ENCODE results near the gene ABI1.
"Not testable (repeated sequence)": the region's sequence is repeated elsewhere in the genome, so short reads cannot be mapped to it uniquely, and the experiment has no call there.

ABI1 gene

DNA sequence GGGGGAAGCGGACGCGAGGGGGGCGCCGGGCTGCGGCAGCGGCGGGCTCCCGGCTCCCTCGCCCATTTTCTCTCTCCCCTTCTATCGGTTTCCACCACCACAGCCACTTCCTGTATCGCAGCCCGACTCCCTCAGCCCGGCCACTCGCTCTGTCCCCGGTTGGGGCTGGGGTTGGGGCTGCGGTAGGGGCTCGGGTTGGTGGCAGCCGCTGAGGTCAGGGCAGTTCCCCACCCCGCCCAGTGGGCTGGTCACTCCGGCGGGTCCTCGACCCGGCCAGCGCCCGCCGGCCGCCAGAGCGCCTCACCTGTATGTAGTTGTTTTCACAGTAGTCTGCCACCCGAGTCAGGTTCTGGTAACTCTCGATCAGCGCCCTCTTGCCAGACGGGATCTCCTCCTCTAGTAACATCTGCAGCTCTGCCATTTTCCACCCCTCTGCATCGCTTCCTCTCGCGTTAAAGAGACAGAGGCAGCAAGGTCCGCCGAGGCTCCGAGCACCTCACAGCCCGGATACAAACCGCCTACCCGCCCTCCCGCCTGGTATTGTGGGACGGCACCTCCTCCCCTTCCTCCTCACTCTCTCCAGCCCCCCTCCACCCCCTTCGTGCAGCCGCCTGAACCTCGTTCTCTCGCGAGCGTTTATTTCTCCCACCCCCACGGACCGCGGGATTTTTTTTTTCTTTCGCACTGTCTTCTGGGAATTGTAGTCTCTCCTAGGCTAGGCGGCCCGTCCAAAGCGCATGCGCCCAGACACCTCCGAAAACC lies at the start of gene ABI1:
Gene ABI1 (minus strand): TSS at position 516 of the 762 bp plus-strand sequence. CDS start 95 bp downstream, at position 421.
- H3K4me3 ChIP-seq (ENCODE audit: low read depth, low read length) = peak within 1 kb of the TSS; percentile 94

DNA sequence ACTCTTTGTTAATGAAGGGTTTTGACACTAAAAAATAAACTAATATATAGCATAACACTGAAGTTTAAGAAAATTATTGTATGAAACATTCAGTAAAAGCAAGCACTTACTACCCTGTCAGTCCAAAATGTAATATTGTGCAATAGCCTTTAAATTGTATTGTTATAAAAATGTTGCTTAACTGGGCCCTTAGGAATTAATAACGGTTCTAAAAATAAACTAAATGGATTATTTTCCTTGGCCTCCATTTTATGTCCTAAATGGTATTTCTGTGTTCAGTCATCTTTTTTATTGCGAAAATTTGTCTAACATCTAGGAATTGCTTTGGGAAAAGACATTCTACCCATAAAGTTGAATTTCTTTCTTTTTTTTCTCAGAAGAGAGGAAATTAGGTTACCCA lies 49.0 kb upstream of the ABI1 start:
- H3K4me3 ChIP-seq (ENCODE audit: low read depth, low read length) = no peak overlapping the region

DNA sequence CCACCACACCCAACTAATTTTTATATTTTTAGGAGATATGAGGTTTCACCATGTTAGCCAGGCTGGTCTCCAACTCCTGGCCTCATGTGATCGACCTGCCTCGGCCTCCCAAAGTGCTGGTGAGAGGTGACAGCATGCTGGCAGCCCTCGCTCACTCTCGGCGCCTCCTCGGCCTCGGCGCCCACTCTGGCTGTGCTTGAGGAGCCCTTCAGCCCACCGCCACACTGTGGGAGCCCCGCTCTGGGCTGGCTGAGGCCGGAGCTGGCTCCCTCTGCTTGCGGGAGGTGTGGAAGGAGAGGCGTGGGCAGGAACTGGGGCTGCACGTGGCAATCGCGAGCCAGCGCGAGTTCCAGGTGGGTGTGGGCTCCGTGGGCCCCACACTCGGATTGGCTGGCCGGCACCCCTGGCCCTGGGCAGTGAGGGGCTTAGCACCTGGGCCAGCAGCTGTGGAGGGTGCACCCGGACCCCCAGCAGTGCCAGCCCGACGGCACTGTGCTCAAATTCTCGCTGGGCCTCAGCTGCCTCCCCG lies 44.6 kb upstream of the ABI1 start:
- H3K4me3 ChIP-seq (ENCODE audit: low read depth, low read length) = not testable (repeated sequence)

DNA sequence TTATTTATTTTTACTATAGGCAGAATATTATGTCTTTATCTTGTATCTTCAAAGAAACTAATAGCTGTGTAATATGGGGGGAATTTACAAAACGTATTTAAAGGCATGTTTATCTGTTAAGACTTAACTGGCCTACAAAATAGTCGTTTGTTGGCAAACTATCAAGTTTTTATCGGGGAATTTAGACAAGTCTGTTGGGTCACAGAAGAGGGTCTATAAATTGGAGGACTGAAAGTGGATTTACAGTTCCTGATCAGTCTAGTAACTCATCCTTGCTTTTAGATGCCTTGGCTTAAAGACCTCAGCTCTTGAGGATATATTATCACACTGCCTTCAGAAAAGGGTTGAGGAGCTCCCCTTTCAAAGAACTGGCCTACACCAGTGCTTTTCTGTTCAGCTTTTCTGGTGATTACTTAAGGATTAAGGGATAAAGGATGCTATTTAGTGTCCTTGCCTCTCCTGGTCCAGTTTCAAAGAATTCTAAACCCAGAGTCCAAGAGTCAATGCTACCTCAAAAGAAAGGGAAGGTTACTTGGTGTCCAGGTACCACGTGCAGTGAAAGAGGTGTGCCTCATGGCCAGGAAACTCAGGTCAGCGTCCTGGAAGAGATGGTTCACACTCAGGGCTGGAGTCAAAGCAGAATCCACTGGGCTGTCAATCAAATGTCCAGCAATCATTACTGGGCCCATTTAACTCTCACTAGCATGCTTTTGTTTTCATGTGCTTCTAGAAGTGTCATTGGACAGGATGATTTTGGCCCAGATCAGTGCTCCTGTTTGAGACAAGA lies 42.9 kb upstream of the ABI1 start:
- no peak overlapping the region for H3K4me3 ChIP-seq (ENCODE audit: low read depth, low read length)

DNA sequence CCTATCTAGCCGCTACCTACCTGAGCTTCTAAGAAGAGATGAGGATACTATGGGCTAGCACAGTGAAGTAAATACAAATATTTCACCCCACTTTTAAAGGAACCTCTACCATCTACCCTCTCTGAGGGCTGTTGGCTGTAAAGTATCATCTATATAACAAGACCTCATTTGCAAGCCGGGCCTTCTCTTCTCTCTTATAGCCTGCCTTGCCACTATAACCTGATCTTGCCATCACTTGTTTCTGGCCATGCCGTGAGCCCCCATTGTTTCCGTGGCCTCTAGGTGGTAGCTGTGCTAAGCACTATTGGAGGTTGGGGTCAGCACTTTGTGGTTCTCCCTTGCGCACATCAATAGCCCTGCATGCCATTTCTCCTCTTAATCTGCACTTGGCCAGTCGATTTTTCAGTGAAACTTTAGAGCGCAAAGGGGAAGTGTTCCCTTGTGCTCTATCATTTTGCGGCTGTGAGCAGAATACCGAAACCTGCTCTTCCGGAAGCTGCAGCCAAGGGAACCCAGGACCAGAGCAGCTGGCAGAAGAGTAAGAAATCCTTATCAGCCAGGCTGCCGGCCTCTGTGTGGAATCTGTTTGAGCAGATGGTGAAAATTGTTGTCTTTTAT lies 31.7 kb upstream of the ABI1 start:
- not testable (repeated sequence) for H3K4me3 ChIP-seq (ENCODE audit: low read depth, low read length)

DNA sequence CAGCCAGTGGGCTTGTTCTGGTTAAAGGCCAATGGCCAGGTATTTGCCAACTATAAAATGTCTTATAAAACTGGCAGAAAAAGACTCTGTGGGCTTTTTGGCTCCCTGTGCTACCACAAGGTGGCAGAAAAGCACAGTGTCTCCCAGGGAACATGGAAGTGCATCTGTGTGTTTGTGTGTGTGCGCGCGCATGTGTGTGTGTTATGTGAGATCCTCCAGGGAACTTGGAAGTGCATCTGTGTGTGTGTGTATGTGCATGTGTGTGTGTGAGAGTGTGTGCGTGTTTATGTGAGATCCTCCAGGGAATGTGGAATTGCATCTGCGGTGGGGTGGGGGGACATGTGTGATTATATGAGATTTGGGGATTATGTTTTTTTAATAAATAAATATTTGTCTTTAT lies 30.2 kb upstream of the ABI1 start:
- H3K4me3 ChIP-seq (ENCODE audit: low read depth, low read length) = no peak overlapping the region

DNA sequence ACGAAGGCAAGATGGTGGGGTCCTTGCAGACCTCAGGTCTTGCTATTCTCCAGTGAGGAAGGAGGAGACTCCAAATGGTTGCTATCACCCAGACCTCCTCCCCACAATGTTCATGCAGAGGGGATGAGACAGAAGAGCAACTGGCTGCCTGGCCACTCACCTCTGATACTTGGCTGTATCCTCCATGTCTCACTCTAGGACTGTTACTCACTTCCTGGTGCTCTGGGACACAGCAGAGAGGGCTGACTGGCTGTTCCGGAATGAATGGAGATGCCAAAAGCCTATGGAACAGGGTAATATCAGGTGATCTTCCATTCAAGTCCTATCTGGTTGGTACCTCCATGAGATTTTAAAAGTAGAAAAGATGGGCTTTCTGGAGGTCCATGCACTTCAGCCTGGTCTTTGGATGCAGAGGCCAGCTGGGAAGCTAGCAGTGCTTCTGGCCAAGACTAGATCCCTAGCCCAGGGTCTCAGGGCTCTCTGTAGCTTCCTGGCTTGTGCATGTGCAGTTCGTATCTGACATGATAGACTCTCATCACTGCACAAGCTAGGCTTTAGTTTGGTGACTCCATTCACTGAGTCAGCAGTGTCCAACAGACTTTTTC lies 27.0 kb upstream of the ABI1 start:
- H3K4me3 ChIP-seq (ENCODE audit: low read depth, low read length) = no peak overlapping the region

DNA sequence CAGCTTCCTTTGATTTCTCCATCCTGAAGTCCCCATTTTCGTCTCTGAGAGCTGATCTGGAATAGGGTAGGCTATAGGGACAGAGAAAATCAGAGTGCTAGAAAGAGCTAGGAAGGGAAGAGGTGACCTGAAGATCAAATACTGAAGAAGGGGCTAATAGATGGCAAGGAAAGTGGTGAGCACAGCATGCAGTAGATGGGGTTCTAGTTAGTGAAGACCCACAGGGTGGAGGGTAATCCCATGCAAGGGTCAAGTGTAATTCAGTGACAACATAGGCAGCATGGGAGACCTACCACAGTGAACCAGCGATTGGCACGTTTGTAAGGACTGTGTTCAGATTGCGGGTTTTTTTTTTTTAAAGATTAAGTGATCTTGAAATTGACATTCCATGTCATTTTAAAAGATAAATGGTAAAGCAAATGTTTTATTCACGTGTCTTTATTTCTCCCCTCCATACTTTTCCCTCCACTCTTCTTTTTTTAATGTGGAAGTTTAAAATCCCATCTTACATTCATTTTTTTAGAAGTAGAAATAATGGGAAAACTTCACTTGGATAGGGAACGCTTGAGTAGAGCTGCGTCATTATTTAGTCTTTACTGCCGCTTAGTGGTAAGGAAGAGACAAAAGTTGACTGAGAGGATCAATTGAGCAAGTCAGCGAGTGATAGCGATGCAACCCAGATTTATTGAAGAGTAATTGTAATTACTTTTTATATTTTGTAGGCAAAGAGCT lies 21.0 kb upstream of the ABI1 start:
- H3K4me3 ChIP-seq (ENCODE audit: low read depth, low read length) = no peak overlapping the region

DNA sequence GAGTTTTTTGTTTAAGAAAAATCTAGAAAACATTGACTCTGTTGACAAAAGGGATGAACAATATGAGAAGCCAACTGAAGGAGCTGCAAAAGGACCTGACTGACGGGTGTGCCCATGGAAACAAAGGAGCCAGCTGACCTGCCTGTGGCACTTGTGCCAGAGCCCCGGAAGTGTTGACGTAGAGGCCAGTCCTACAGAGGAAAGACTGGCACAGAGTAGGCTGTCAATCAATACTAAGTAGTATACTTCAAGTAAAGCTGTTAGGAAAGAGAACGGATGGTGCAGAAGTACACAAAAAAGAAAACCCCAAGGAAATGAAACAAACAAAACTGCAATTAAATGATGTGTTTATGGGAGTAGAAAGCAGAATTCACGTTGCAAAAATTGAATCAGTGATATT lies 19.0 kb upstream of the ABI1 start:
- H3K4me3 ChIP-seq (ENCODE audit: low read depth, low read length) = no peak overlapping the region

DNA sequence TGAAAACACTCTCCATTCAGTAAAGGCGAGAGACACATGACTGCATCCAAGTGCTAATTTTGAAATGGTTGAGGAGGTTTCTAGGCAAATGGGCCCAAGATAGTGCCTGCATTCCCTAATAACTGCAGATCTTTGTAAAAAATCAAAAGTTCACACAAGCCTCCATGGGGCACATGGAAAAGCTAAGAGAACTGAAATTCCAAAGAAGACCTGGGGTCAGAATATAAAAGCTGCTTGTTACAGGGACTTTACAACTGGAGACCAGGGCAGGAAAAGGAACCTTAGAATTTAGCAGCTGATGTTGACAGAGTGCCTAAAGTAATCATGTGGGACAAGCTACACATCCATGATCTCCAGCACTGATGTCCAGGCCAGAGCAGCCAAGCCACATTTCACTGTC lies 10.0 kb upstream of the ABI1 start:
- H3K4me3 ChIP-seq (ENCODE audit: low read depth, low read length) = no peak overlapping the region

DNA sequence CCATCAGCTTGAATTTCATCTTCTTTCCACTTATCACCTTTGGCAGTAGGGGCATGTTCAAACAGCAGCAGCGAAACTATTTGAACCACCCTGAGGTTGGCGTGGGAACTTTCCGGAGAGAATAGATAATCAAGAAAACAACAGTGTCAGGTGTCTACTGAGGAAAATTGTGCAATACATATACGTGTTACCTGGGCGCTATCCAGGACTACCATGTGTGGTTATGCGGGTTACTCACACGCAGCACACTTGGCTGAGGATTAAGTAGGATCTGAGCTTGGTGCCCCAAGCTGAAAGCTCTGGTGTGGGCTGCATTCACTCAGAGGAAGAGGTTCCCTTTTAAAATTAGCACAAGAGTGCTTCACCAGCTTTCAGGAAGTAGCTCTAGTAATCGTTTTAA lies 8.8 kb upstream of the ABI1 start:
- H3K4me3 ChIP-seq (ENCODE audit: low read depth, low read length) = no peak overlapping the region

DNA sequence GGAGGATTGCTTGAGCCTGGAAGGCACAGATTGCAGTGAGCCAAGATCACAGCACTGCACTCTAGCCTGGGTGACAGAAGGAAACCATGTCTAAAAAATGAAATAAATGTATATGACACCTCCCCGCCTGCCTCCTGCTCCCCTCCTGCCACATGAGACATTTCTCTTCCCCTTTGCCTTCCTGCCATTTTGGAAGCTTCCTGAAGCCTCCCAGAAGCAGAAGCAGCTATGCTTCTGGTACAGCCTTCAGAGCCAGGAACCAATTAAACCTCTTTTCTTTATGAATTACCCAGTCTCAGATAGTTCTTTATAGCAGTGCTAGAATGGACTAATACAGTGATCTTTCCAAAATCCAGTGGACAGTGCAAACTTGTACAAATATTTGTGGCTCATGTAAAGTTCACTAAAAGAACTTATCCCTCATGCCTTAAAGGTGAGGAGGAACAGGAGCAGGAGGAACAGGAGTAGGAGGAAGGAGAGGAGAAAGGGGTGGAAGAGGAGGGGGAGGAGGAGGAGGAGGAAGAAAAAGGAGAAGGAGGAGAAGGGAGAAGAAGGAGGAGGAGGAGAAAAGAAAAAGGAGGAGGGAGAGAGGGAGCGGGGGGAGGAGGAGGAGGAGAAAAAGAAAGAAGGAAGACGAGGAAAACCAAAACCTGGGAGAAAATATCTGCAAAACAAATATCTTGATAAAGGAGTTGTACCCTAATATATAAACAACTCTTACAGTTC lies 2.8 kb upstream of the ABI1 start:
- no peak overlapping the region for H3K4me3 ChIP-seq (ENCODE audit: low read depth, low read length)

DNA sequence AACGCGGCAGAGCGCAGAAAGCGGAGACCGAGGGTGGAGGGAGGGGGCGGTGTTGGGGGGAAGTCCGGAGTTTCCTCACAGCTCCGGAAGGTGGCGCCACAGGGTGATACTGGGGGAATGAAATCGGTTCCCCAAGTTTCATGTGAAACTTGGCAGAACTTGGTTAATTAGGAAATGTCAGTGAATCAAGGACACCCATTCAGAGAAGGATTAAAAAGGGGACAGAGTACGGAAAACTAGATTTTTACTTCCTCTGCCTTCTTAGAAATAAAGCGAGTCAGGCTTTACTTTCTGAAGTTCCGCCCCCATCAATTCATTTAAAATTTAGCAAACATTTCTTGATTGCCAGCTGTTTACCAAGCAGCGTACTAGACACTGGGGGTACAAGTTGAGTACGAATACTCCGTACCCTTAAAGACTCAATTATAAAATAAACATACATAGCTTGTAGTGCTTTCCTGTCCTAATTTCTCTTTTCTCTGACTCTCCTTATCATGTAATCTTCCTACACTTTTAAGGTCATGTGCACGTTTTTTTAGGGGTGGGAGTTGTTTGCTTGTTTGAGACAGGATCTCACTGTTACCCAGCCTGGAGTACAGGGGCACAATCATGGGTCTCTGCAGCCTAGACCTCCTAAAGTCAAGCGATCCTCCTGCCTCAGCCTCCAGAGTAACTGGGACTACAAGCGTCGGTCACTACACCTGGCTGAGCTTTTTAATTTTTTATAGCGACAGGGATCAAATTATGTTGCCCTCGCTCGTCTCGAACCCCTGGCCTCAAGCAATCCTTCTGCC lies 644 bp upstream of the ABI1 start:
- no peak overlapping the region for H3K4me3 ChIP-seq (ENCODE audit: low read depth, low read length)

DNA sequence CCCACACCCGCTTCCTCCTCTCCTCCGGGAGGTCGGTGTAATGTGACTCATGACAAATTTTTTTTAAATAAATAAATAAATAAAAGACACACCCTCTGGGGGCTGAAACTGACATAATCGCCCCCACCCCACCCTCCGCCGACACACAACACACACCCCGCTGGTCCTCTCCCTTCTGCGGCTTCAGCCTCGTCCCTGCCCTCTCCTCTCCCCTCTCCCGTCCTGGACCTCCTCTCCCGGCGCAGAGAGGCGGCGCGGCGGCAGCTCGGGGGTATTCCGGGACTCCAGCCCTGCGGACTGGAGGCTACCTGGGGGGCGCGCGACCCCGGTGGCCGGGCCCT lies 686 bp downstream of the ABI1 start:
- peak overlapping the region; percentile 94 for H3K4me3 ChIP-seq (ENCODE audit: low read depth, low read length)

DNA sequence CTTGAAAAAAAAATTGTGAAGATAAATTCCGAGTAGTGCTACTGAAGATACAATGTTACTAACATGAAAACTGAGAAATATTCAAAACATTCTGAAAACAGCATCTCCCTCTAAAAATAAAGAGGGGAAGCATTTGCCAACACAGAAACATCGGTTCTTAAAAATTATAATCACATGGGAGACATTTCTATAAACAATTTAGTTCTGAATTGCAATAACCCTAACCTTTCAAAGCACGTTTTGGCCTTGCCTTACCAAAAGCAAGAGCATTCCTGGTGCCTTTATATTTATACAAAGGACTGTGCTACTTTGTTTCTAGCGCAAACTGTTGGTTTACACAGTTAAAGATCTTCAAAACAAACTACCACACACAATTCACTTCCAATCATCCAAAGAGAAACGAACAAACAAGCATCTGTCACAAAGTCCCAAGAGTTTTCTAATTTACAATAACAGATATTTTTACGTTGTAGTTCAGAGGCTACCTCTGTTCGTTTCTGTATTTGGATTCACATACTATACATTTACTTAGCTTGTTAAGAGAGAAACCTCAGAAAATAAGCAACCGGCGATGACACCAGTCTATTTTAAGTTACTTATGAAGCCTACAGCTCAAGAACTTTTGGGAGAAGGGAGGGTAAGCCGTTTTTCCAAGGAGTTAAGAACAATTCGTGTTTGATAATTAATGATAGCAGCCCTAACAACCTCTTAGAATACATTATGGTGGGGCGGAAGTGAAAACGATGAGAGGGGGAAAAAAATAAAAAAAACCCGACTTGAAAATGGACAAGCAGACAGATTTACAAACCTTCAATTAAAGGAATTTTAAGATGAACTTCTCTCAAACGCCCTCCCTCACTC lies 1.3 kb downstream of the ABI1 start:
- H3K4me3 ChIP-seq (ENCODE audit: low read depth, low read length) = peak overlapping the region; percentile 94

DNA sequence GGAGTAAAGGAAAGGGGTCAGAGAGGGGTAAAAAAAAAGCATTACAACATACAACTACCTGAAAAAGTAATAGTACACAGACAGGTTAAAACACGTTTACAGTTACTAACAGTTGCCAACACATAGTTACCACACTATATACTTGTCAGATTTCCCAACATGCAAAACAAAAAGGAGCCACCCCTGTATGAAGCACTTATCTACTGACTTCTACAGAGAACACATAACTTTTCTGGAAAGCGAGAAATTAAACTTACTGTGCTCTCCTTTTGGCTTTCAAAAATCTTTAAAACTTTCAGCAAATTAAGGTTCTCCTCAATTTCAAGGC lies 2.1 kb downstream of the ABI1 start:
- H3K4me3 ChIP-seq (ENCODE audit: low read depth, low read length) = no peak overlapping the region

DNA sequence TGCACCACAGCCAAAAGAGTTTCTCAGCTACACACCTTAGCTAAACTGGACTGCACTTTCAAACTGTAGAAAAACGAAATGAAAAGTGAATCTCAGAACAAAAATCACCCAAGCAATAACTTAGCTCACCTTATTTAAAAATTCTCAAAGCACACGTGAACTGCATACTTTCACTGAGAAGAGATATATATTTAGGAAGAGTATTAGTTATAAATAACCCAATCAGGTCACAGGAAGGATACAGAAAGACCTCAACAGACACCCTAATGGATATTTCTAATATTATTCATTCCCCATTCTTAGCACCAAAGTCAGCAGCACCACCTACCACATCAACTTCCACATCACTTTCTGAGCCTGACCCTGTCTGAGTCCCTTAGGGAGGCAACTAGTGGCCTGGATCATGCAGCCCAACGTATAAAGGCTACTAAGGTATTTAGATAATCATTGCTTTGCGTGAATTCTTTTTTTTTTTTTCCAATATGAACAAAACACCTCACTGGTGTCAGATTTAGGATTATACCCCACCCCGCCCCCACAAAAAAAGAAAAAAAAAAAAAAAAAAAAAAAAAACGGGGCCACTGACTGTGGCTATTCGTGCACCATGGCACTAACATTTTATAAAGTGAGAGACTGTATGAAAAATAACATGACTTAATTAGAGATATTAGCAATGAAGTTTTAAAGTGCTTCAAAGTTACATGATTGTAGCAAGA lies 2.6 kb downstream of the ABI1 start:
- no peak overlapping the region for H3K4me3 ChIP-seq (ENCODE audit: low read depth, low read length)

DNA sequence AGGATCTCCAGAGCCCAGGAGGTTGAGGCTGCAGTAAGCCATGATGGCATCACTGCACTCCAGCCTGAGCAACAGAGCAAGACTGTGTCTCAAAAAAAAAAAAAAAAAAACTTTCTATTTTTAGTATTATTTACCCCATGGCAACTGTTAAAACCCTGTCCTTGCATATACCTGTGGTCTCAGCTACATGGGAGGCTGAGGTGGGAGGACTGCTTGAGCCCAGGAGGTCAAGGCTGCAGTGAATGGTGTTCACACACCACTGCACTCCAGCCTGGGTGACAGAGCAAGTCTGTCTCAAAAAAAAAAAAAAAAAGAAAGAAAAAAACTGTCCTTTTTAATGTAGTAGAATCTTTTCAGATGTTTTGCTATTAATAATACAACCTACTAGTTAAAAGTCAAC lies 3.2 kb downstream of the ABI1 start:
- not testable (repeated sequence) for H3K4me3 ChIP-seq (ENCODE audit: low read depth, low read length)

Measured in iPS-11a (cell line).